ENCODE results near the gene OR3A1. TPM values are rescaled to one million over a fixed set of nuclear protein-coding genes. Genes with fewer than 3 reads are reported as not detected.

OR3A1 gene
- under 0.01 TPM in 1 of 2 replicates, not detected in the other for total RNA-seq

GRCh38 chr17:3298260-3298659, at the start of gene OR3A1:
Gene OR3A1 (minus strand): TSS chr17:3298360. CDS start chr17:3292582, 5,778 bp downstream.

Other genes starting within 250 kb of the OR3A1 start
- gene OR1D5, start 234.8 kb downstream of the OR3A1 start, total RNA-seq, result not detected in 2 replicates
- gene OR1D2, start 193.9 kb downstream of the OR3A1 start, total RNA-seq, result not detected in 2 replicates
- not detected in 2 replicates for gene OR1G1, start 170.8 kb downstream of the OR3A1 start, total RNA-seq
- gene OR1A2, start 100.8 kb downstream of the OR3A1 start, total RNA-seq, result not detected in 2 replicates
- not detected in 2 replicates for gene OR1A1, start 90.7 kb downstream of the OR3A1 start, total RNA-seq
- gene OR3A2, start 87.9 kb upstream of the OR3A1 start, total RNA-seq, result under 0.01 TPM in 1 of 2 replicates, not detected in the other
- gene OR1E1, start 100.0 kb upstream of the OR3A1 start, total RNA-seq, result not detected in 2 replicates
- not detected in 2 replicates for gene OR3A3, start 113.0 kb upstream of the OR3A1 start, total RNA-seq
- gene OR1E2, start 135.5 kb upstream of the OR3A1 start, total RNA-seq, result not detected in 2 replicates
- gene SPATA22, start 173.5 kb upstream of the OR3A1 start, total RNA-seq, result 0.30 and 1.3 TPM in 2 replicates
- under 0.01 TPM in 1 of 2 replicates, not detected in the other for gene ASPA, start 177.6 kb upstream of the OR3A1 start, total RNA-seq

Data from epithelial cell of umbilical artery (primary cell).